Coronary artery (tissue), 2 donors: Measurements from ENCODE around the gene FKBP3.
"Not testable (repeated sequence)": the region's sequence is repeated elsewhere in the genome, so short reads cannot be mapped to it uniquely, and the experiment has no call there.

Experiments
- DNase-seq: peaks from one replicate; pipeline ENCODE4 v3.0.0-alpha.2; 2017; ENCODE audit warnings: low spot score
- H3K27ac ChIP-seq, 2 donors: fragments of 200-600 bp; sonication (generic); one replicate each; pipeline ENCODE4 v1.5.1; 2016 to 2019
- H3K4me3 ChIP-seq: fragments of 200-600 bp; sonication (generic); 2 replicates; pipeline ENCODE4 v1.5.1; 2016; ENCODE audit warnings: mild to moderate bottlenecking, moderate library complexity
- TF ChIP-seq, protein P1 (sequence below): fragments of 200-600 bp; sonication (generic); IDR thresholded peaks from one replicate; pipeline ENCODE4 v1.5.1; 2019; ENCODE audit warnings: antibody characterized with exemption

FKBP3 gene

DNA sequence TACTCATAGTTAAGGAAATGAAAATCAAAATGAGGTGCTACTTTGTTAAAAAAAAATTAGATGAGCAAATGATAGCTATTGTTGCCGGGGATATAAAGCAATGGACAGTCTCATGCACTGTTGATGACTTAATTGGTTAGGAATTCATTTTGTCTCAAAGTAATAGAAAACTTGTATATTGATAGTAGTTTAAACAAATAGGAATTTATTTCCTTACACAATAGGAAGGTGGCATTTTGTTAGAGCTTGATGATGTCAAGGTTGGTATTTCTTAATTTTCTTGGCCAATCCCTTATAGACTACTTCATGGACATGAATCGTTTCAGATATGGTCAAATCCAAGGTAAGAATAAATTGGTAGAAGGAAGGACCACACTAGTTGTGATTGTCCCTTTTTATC is 42.6 kb downstream of the FKBP3 start:
- TF ChIP-seq, protein P1, sequence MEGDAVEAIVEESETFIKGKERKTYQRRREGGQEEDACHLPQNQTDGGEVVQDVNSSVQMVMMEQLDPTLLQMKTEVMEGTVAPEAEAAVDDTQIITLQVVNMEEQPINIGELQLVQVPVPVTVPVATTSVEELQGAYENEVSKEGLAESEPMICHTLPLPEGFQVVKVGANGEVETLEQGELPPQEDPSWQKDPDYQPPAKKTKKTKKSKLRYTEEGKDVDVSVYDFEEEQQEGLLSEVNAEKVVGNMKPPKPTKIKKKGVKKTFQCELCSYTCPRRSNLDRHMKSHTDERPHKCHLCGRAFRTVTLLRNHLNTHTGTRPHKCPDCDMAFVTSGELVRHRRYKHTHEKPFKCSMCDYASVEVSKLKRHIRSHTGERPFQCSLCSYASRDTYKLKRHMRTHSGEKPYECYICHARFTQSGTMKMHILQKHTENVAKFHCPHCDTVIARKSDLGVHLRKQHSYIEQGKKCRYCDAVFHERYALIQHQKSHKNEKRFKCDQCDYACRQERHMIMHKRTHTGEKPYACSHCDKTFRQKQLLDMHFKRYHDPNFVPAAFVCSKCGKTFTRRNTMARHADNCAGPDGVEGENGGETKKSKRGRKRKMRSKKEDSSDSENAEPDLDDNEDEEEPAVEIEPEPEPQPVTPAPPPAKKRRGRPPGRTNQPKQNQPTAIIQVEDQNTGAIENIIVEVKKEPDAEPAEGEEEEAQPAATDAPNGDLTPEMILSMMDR: no peak
- no peak for DNase-seq
- H3K27ac ChIP-seq: no peak overlapping the region
- H3K4me3 ChIP-seq: no peak overlapping the region

DNA sequence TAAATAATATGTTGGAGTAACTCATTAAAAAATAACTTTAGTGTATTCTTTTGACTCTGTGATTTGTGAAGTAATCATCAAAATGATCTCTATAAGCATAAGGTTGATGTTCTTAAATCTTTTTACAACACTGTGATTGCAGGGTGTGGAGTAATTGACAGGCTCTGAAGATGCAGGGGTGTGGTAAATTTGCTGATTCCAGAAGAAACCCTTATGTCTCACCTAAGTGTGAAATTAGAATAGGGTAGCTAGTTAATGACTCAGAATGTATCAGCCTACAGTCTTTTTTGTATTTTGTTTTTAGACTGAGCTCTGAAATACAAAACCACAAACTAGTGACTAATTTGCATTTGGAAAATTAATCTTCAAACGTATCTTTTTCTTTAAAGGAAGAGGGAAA is 44.5 kb downstream of the FKBP3 start:
- Histone ChIP-seq H3K4me3 (no peak overlapping the region), H3K27ac (no peak overlapping the region)
- no peak for DNase-seq
- TF ChIP-seq, protein P1: no peak

GRCh38 chr14:45084946-45085346 is 49.3 kb downstream of the FKBP3 start:
- H3K4me3 ChIP-seq: peak overlapping the region; percentile 80
- TF ChIP-seq, protein P1: no peak
- H3K27ac ChIP-seq: peak overlapping the region; percentile 73 to 87
- DNase-seq: no peak

DNA sequence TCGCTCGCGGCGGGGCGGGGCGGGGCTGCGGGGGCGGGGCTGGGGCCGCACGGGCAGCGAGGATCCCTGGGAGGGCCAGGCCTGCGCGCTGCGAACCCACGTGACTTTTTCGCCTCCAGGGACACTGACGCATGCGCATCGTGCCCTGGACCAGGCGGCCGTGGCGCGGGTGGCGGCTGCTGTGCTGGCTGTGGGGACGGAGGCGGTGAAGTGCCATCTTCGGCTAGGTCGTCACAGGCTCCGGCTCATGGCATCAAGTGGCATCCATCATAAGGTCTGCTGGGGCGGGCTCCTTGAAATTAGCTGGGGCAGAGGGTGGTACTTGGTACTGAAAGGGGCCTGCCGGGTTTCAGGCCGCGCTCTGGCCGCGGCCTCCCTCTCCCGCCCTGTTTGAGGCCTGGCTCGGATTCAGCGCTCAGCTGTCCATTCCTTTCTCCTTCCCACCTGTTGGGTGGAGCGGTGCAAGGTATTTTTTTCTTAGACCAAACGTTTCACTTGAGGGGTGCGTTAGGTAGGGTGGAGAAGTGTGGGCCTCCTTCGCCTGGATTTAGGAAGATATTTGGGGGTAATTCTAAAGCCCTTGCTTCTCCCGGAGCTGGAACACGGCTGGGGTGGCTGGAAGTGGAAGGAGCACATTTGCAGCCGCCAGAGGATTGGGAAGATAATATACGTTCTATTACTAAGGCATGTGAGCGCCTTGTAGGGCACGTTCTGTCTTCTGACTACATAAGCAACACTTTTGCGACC is 50.1 kb downstream of the FKBP3 start, which contains the start of gene PRPF39:
Gene PRPF39 (plus strand): TSS at position 141 of the 747 bp plus-strand sequence. CDS start 11,124 bp downstream, outside the sequence.
- H3K27ac ChIP-seq: peak within 1 kb of the TSS; percentile 73 to 87

DNA sequence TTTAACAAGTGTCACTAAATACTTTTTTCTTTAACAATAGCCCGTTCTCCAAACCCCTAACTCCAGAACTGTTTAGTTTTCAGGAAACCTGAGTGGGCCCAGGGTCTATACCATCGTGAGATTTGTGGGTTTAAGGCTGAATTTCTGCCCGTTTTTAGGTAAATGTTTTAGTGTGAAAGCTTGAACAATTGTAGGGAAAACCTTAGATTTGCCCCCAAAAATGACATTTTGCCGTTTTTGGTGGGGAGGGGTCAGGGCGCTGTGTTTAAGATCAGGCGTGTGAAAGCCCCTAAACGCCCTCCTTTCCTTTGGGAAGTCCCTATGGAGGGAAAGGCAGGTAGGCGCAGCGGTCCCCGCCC is 50.7 kb downstream of the FKBP3 start:
- H3K27ac ChIP-seq: peak overlapping the region; percentile 54 to 87
- H3K4me3 ChIP-seq: peak overlapping the region; percentile 80
- TF ChIP-seq, protein P1: no peak
- DNase-seq: no peak

More for the DNA sequence above, 50.1 kb downstream of the FKBP3 start, which contains the start of gene PRPF39:
- TF ChIP-seq, protein P1: no peak
- H3K4me3 ChIP-seq: peak within 1 kb of the TSS; percentile 80
- peak; percentile 97 for DNase-seq

- TF ChIP-seq, protein P1: no peak
- H3K27ac ChIP-seq: no peak overlapping the region
- no peak for DNase-seq
- H3K4me3 ChIP-seq: no peak overlapping the region
These were observed 51.9 kb downstream of the FKBP3 start for GRCh38 chr14:45082420-45082819.

GRCh38 chr14:45081096-45081495 is 53.2 kb downstream of the FKBP3 start:
- H3K27ac ChIP-seq, H3K4me3 ChIP-seq, DNase-seq: not testable (repeated sequence)

- not testable (repeated sequence) for DNase-seq, H3K27ac ChIP-seq, H3K4me3 ChIP-seq
These were observed 53.8 kb downstream of the FKBP3 start for GRCh38 chr14:45080416-45080968.
